ENCODE data around the gene OPN1MW3.
"Not testable (repeated sequence)": the region's sequence is repeated elsewhere in the genome, so short reads cannot be mapped to it uniquely, and the experiment has no call there.

GRCh38 chrX:154209670-154210418, 47.5 kb upstream of the OPN1MW3 start:
- not testable (repeated sequence) for TF ChIP-seq POLR2A (IDR thresholded peaks at IDR 0.05); CTCF (IDR thresholded peaks at IDR 0.05 in 4 of 5, conservative IDR thresholded peaks at IDR 0.05 in 1 of 5)
